HepG2 (cell line): Measurements from ENCODE around the gene FKBP1B. TPM values are rescaled to one million over a fixed set of nuclear protein-coding genes. Genes with fewer than 3 reads are reported as not detected.

Experiments used
- ATAC-seq: fragments of 200-7000 bp; cut with Tn5 transposase; 3 replicates; pipeline ENCODE4 v1.9.1; 2020; ENCODE audit warnings: mild to moderate bottlenecking, moderate library complexity
- BruUV-seq: library from RNA; stranded (reverse); fragments of 400-500 nt; replicated peaks from 2 replicates; lab custom pipeline; 2021; lab: Mats Ljungman, UMichigan
- CTCF ChIA-PET: fragments of 300-600 bp; formaldehyde crosslinking; extraction: SDS; loops from one replicate; lab custom pipeline; 2021; ENCODE audit warnings: low total read pairs, inconsistent platforms, low intra/inter-chr PET ratio; lab: Yijun Ruan, JAX
- POLR2A ChIA-PET: fragments of 350-600 bp; sonication (Branson Sonifier 250); formaldehyde crosslinking; loops from one replicate; lab custom pipeline; 2020; ENCODE audit warnings: antibody characterized with exemption, inconsistent platforms; lab: Yijun Ruan, JAX
- DNase-seq: peaks from one replicate; pipeline ENCODE4 v3.0.0-alpha.2; 2015; ENCODE audit warnings: low spot score
- FAIRE-seq: peaks from 3 replicates; lab custom pipeline; 2011; peaks lifted over from hg19 to GRCh38; lab: Jason Lieb, UNC
- H2AFZ ChIP-seq: one replicate; pipeline ENCODE4 v1.6.1; 2011; ENCODE audit warnings: low read length, inconsistent platforms
- H3K27ac ChIP-seq: fragments of 300-600 bp; 3 replicates; pipeline ENCODE4 v1.8.0; 2011; ENCODE audit warnings: mixed run types, mild to moderate bottlenecking, mixed read lengths, low read length, inconsistent platforms; ENCODE audit not compliant: insufficient read depth; ENCODE audit errors: extremely low read length
- H3K27me3 ChIP-seq, 2 experiments: fragments of 200-600 bp in 1 of 2; 2 replicates in 1 of 2; 3 replicates in 1 of 2; pipeline versions ENCODE4 v1.6.0 to v1.8.0; 2011; ENCODE audit warnings: low read length in 2 of 2, mild to moderate bottlenecking in 2 of 2, moderate library complexity in 2 of 2, inconsistent platforms in 1 of 2; ENCODE audit not compliant: insufficient read depth in 2 of 2, control insufficient read depth in 1 of 2
- H3K36me3 ChIP-seq, 2 experiments: fragments of 200-600 bp in 1 of 2; replicated peaks in 1 of 2; 2 replicates in 1 of 2; 3 replicates in 1 of 2; pipeline versions ENCODE4 v1.5.1 to v1.8.0; 2011; ENCODE audit warnings: low read length in 2 of 2, inconsistent platforms in 1 of 2; ENCODE audit not compliant: insufficient read depth in 2 of 2, control insufficient read depth in 1 of 2
- H3K4me1 ChIP-seq: 2 replicates; pipeline ENCODE4 v1.5.1; 2012; ENCODE audit warnings: low read length, inconsistent platforms; ENCODE audit not compliant: insufficient read depth
- H3K4me2 ChIP-seq: 2 replicates; pipeline ENCODE4 v1.6.0; 2011; ENCODE audit warnings: low read depth, low read length, inconsistent platforms
- H3K4me3 ChIP-seq, 3 experiments: fragments of 200-600 bp in 1 of 3; sonication (generic), shearing (Covaris generic) in 1 of 3; replicated peaks in 1 of 3; 2 replicates each; pipeline ENCODE4 v1.5.1; 2011 to 2016; ENCODE audit warnings: low read length in 3 of 3, inconsistent platforms in 2 of 3, low read depth in 2 of 3, mild to moderate bottlenecking in 2 of 3, control low read depth in 1 of 3, mixed read lengths in 1 of 3; ENCODE audit not compliant: insufficient read depth in 1 of 3
- H3K79me2 ChIP-seq: one replicate; pipeline ENCODE4 v1.6.1; 2011; ENCODE audit warnings: low read length, inconsistent platforms; ENCODE audit not compliant: insufficient read depth
- H3K9ac ChIP-seq: 2 replicates; pipeline ENCODE4 v1.6.0; 2011; ENCODE audit warnings: mild to moderate bottlenecking, low read depth, low read length, inconsistent platforms; ENCODE audit not compliant: insufficient read depth
- H3K9me3 ChIP-seq: 2 replicates; pipeline ENCODE4 v1.5.1; 2012; ENCODE audit warnings: mild to moderate bottlenecking, low read length
- H4K20me1 ChIP-seq: 2 replicates; pipeline ENCODE4 v1.6.0; 2011; ENCODE audit warnings: inconsistent platforms, mild to moderate bottlenecking, low read length, moderate library complexity; ENCODE audit not compliant: insufficient read depth
- FOSL1 ChIP-seq: sonication (generic); formaldehyde crosslinking; IDR thresholded peaks from 2 replicates; pipeline ENCODE4 v1.9.0; 2021; ENCODE audit warnings: missing genetic modification reagents, borderline replicate concordance
- MYNN ChIP-seq: sonication (generic); formaldehyde crosslinking; IDR thresholded peaks from 2 replicates; pipeline ENCODE4 v1.4.0; 2020; ENCODE audit warnings: mild to moderate bottlenecking, low read depth, missing genetic modification reagents
- NFRKB ChIP-seq: fragments of 450-650 bp; IDR thresholded peaks from 2 replicates; pipeline ENCODE4 v1.6.1; 2017
- NKX3-1 ChIP-seq: sonication (generic); formaldehyde crosslinking; IDR thresholded peaks from 2 replicates; pipeline ENCODE4 v1.5.0; 2020; ENCODE audit warnings: missing genetic modification reagents
- RARA ChIP-seq: IDR thresholded peaks from 2 replicates; pipeline ENCODE4 v1.6.1; 2016; ENCODE audit warnings: missing genetic modification reagents, missing compliant biosample characterization
- SRF ChIP-seq: IDR thresholded peaks from 2 replicates; pipeline ENCODE4 v1.6.1; 2011; ENCODE audit warnings: mild to moderate bottlenecking, low read depth, low read length, moderate library complexity
- TCF7 ChIP-seq: sonication (generic); IDR thresholded peaks from 2 replicates; pipeline ENCODE4 v1.6.1; 2016; ENCODE audit warnings: antibody characterized with exemption, low read depth
- ZFY ChIP-seq: sonication (generic); formaldehyde crosslinking; IDR thresholded peaks from 2 replicates; pipeline ENCODE4 v1.4.0; 2020; ENCODE audit warnings: missing genetic modification reagents
- WGBS: methylation state at CpG from one replicate; pipeline ENCODE4 v1.1.6; 2017; ENCODE audit warnings: low lambda C conversion rate; 5-methylcytosine and 5-hydroxymethylcytosine counted together
- in situ Hi-C: cut with HindIII; loops from 2 replicates; pipeline ENCODE4 v1.10.0; 2017; ENCODE audit warnings: low pct_unique_long_range_greater_than_20kb; ENCODE audit not compliant: extremely low pct_ligation_motif_present
- intact Hi-C: fragments of 100-400 bp; cut with micrococcal nuclease; formaldehyde crosslinking; loops from one replicate; pipeline ENCODE4 v1.10.0; 2022; ENCODE audit not compliant: unreplicated experiment
- polyA plus RNA-seq, 8 experiments: library from polyadenylated mRNA; depleted of rRNA in 3 of 8; stranded (reverse) in 7 of 8; unstranded in 1 of 8; fragments of >200 nt; fragmentation: Illumina TruSeq in 4 of 8; extraction: Trizol in 4 of 8; gene quantifications; 2 replicates each; pipeline versions ENCODE4 v1.2.1 to v1.2.3, GENCODE V29; 2011 to 2016; ENCODE audit warnings: low read depth in 4 of 8, missing spikeins in 1 of 8, mixed read lengths in 1 of 8; ENCODE audit not compliant: insufficient read depth in 1 of 8
- total RNA-seq, 5 experiments: library from RNA; depleted of rRNA; stranded (reverse); fragments of >200 nt; fragmentation: Illumina TruSeq; extraction: Trizol; gene quantifications; 2 replicates each; pipeline ENCODE4 v1.2.3, GENCODE V29; 2016; ENCODE audit warnings: low read depth in 1 of 5
- TF ChIP-seq, protein P1 (sequence below): sonication (generic); formaldehyde crosslinking; IDR thresholded peaks from 2 replicates; pipeline ENCODE4 v1.4.0; 2020; ENCODE audit warnings: missing genetic modification reagents, mild to moderate bottlenecking, borderline replicate concordance

The FKBP1B gene
- total and polyA plus RNA-seq, 2 of the 13 experiments (the other 11 are each of a cell fraction or from before 2014, with no cell fraction given), result 35.2 to 96.3 TPM

DNA sequence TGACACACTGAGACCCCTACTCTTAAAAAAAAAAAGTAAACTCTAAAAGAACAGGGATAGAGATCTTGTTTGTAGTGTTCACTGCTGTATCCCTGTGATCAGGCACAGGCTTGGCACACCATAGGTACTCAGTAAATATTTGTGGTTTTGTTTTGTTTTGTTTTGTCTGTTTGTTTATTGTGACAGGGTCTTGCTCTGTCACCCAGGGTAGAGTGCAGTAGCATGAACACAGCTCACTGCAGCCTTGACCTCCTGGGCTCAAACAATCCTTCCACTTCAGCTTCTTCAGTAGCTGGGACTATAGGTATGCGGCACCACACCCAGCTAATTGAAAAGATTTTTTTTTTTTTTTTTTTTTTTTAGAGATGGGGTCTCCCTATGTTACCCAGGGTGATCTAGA, 3.4 kb downstream of the FKBP1B start (continued):
- TF ChIP-seq TCF7, result 0 out of 2 replicates have a peak, but pooled peaks have one; percentile 34
- peak; percentile 73 for TF ChIP-seq RARA (CRISPR knock-in tag)

GRCh38 chr2:24054366-24055010, 4.9 kb downstream of the FKBP1B start:
- in situ Hi-C loops, result no loop called here

More at GRCh38 chr2:24054366-24055010, 4.9 kb downstream of the FKBP1B start:
- TF ChIP-seq, protein P1, sequence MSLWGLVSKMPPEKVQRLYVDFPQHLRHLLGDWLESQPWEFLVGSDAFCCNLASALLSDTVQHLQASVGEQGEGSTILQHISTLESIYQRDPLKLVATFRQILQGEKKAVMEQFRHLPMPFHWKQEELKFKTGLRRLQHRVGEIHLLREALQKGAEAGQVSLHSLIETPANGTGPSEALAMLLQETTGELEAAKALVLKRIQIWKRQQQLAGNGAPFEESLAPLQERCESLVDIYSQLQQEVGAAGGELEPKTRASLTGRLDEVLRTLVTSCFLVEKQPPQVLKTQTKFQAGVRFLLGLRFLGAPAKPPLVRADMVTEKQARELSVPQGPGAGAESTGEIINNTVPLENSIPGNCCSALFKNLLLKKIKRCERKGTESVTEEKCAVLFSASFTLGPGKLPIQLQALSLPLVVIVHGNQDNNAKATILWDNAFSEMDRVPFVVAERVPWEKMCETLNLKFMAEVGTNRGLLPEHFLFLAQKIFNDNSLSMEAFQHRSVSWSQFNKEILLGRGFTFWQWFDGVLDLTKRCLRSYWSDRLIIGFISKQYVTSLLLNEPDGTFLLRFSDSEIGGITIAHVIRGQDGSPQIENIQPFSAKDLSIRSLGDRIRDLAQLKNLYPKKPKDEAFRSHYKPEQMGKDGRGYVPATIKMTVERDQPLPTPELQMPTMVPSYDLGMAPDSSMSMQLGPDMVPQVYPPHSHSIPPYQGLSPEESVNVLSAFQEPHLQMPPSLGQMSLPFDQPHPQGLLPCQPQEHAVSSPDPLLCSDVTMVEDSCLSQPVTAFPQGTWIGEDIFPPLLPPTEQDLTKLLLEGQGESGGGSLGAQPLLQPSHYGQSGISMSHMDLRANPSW (CRISPR knock-in tag), result no peak
- TF ChIP-seq NFRKB (no peak), FOSL1 (CRISPR knock-in tag) (no peak), SRF (no peak), NKX3-1 (CRISPR knock-in tag) (no peak), ZFY (CRISPR knock-in tag) (no peak), MYNN (CRISPR knock-in tag) (no peak)
- no TSS peak for BruUV-seq
- no peak overlapping the region for H3K4me2 ChIP-seq
- DNase-seq (no peak), FAIRE-seq (no peak), ATAC-seq (no peak)
- no peaks in the 10 kb centered on the region for H4K20me1 ChIP-seq
- no peaks in the 10 kb centered on the region for H3K9me3 ChIP-seq
- H3K9ac ChIP-seq, result no peak overlapping the region
- H3K36me3 ChIP-seq, result peaks cover 0 to 2% of the 10 kb centered on the region in 2 experiments; a peak in 3 of 5 replicates
- H3K4me3 ChIP-seq, result no peak overlapping the region
- intact Hi-C loops, result no loop called here
- no peaks in the 10 kb centered on the region; a peak in 1 of 5 replicates for H3K27me3 ChIP-seq
- 78% methylated on average over 8 of the region's 8 CpGs for WGBS
- peaks cover 41% of the 10 kb centered on the region for H3K4me1 ChIP-seq
- ChIA-PET CTCF (no interaction called here), POLR2A (interaction anchor here (4.8 kb wide), 1 partner anchor 30 kb away, joined by 56 read pairs; the partner anchor contains the start of gene TP53I3)
- H3K27ac ChIP-seq, result no peak overlapping the region
- H3K79me2 ChIP-seq, result peaks cover 7% of the 10 kb centered on the region
- H2AFZ ChIP-seq, result no peak overlapping the region
